ENCODE data around the gene TTC28.
"Not testable (repeated sequence)": the region's sequence is repeated elsewhere in the genome, so short reads cannot be mapped to it uniquely, and the experiment has no call there.

Gene TTC28

GRCh38 chr22:28582806-28583205 lies 96.8 kb downstream of the TTC28 start:
- no peak for TF ChIP-seq CTCF (IDR thresholded peaks at IDR 0.05; ENCODE audit: borderline replicate concordance, insufficient read depth, low read depth, low read length)
- H3K4me3 ChIP-seq (ENCODE audit: low read depth, low read length): no peak overlapping the region

DNA sequence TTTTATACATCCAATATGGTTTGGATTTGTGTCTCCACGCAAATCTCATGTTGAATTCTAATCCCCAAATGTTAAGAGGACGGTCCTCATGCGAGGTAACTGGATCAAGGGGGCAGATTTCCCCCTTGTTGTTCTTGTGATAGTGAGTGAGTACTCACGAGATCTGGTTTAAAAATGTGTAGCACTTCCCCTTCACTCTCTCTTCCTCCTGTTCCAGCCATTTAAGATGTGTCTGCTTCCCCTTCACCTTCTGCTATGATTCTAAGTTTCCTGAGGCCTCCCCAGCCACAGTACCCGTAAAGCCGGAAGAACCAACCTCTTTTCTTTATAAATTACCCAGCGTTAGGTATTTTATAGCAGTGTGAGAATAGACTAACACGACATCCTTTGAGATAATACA lies 98.6 kb downstream of the TTC28 start:
- no peak for TF ChIP-seq CTCF (IDR thresholded peaks at IDR 0.05; ENCODE audit: borderline replicate concordance, insufficient read depth, low read depth, low read length)
- no peak overlapping the region for H3K4me3 ChIP-seq (ENCODE audit: low read depth, low read length)

DNA sequence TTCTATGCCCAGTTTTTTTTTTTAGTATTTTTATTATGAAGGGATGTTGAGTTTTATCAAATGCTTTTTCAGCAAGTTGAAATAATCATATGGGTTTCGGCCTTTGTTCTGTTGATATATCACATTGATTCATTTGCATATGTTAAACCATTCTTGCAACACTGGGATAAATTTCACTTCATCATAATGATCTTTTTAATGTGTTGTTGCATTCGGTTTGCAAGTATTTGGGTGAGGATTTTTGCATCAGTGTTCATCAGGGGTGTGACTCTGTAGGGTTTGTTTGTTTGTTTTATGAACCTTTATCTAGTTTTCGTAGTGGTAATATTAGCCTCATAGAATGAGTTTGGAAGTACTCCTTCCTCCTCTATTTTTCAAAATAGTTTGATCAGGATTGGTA lies 103.5 kb downstream of the TTC28 start:
- no peak for TF ChIP-seq CTCF (IDR thresholded peaks at IDR 0.05; ENCODE audit: borderline replicate concordance, insufficient read depth, low read depth, low read length)
- H3K4me3 ChIP-seq (ENCODE audit: low read depth, low read length): no peak overlapping the region

GRCh38 chr22:28574159-28574788 lies 105.4 kb downstream of the TTC28 start:
- TF ChIP-seq CTCF (IDR thresholded peaks at IDR 0.05; ENCODE audit: borderline replicate concordance, insufficient read depth, low read depth, low read length): no peak
- H3K4me3 ChIP-seq (ENCODE audit: low read depth, low read length): no peak overlapping the region

DNA sequence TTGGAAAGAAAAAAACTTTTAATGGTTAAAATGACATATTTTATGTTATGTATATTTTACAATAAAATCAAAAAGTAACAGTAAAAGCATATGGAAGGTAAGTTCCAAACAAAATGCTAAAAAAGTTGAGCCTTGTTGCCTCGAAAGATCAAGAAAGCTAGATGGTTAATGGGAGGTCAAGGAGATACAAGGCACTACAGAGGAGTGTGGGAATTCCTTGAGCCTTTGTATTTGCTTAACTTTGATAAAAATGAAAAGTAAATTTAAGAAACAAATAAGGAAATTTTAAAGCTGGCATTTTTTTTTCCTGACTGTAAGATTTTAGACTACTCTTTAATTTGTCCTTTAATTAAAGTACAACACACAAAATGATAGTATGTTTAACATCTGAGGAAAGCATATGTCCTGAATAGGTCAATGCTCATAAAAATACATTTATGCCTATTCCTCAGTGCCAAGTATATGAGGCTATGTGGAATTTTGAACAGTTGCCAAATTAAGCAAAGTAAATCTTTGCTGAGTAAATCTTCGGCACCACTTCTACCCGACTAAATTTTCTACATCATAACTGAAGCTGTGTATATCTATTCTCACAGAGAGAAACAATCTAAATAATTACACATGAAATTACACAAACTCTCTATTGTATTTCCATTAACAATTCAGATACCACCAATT lies 108.8 kb downstream of the TTC28 start:
- no peak for TF ChIP-seq CTCF (IDR thresholded peaks at IDR 0.05; ENCODE audit: borderline replicate concordance, insufficient read depth, low read depth, low read length)
- H3K4me3 ChIP-seq (ENCODE audit: low read depth, low read length): no peak overlapping the region

GRCh38 chr22:28568974-28569373 lies 110.7 kb downstream of the TTC28 start:
- not testable (repeated sequence) for H3K4me3 ChIP-seq (ENCODE audit: low read depth, low read length)

- no peak overlapping the region for H3K4me3 ChIP-seq (ENCODE audit: low read depth, low read length)
- no peak for TF ChIP-seq CTCF (IDR thresholded peaks at IDR 0.05; ENCODE audit: borderline replicate concordance, insufficient read depth, low read depth, low read length)
These were observed 111.5 kb downstream of the TTC28 start for GRCh38 chr22:28568099-28568498.

DNA sequence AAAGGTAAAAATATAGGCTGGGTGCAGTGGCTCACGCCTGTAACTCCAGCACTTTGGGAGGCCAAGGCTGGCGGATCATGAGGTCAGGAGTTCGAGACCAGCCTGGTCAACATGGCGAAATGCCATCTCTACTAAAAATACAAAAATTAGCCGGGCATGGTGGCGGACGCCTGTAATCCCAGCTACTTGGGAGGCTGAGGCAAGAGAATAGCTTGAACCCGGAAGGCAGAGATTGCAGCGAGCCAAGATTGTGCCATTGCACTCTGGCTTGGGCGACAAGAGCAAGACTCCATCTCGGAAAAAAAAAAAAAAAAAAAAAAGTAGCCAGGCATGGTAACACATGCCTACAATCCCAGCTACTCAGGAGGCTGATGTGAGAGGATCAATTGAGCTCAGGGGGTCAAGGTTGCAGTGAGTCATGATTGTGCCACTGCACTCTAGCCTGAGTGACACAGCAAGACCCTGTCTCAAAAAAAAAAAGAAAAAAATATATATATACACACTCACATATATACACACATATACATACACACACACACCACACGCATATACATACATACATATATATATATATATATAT lies 112.6 kb downstream of the TTC28 start:
- H3K4me3 ChIP-seq (ENCODE audit: low read depth, low read length): not testable (repeated sequence)

Data from GM12875 (cell line).